Stimulated activated naive B cell treated with anti-CD40 and anti-IgM and Interleukin-4, amounts not matched to agents 10 μg/mL and 1 μg/mL and 100 μg/mL, for 72 hours (primary cell): ENCODE data around the gene UBTF.
"Not testable (repeated sequence)": the region's sequence is repeated elsewhere in the genome, so short reads cannot be mapped to it uniquely, and the experiment has no call there.

Experiments used
- ATAC-seq, 2 donors: fragments of 150-1000 bp; cut with Tn5 transposase; replicated peaks; 2 replicates each; pipeline ENCODE4 v1.10.0; 2021; ENCODE audit warnings: moderate library complexity in 1 of 2
- DNase-seq: peaks from one replicate; pipeline ENCODE4 v3.0.0; 2021
- H3K27ac Mint-ChIP-seq: one replicate; pipeline ENCODE4 v1.8.0; 2022; ENCODE audit warnings: mild to moderate bottlenecking, mixed read lengths
- H3K27me3 Mint-ChIP-seq, 2 donors: one replicate each; pipeline ENCODE4 v1.8.0; 2022; ENCODE audit warnings: mixed read lengths in 2 of 2
- H3K36me3 Mint-ChIP-seq, 2 donors: one replicate each; pipeline ENCODE4 v1.8.0; 2022; ENCODE audit warnings: mixed read lengths in 2 of 2, mild to moderate bottlenecking in 1 of 2
- H3K4me1 Mint-ChIP-seq, 2 donors: one replicate each; pipeline ENCODE4 v1.8.0; 2022; ENCODE audit warnings: mixed read lengths in 2 of 2, mild to moderate bottlenecking in 1 of 2
- H3K4me3 Mint-ChIP-seq, 2 donors: one replicate each; pipeline ENCODE4 v1.8.0; 2022; ENCODE audit warnings: mild to moderate bottlenecking in 2 of 2, mixed read lengths in 2 of 2, moderate library complexity in 1 of 2
- H3K9me3 Mint-ChIP-seq, 2 donors: one replicate each; pipeline ENCODE4 v1.8.0; 2022; ENCODE audit warnings: mixed read lengths in 2 of 2, mild to moderate bottlenecking in 1 of 2

Gene UBTF

DNA sequence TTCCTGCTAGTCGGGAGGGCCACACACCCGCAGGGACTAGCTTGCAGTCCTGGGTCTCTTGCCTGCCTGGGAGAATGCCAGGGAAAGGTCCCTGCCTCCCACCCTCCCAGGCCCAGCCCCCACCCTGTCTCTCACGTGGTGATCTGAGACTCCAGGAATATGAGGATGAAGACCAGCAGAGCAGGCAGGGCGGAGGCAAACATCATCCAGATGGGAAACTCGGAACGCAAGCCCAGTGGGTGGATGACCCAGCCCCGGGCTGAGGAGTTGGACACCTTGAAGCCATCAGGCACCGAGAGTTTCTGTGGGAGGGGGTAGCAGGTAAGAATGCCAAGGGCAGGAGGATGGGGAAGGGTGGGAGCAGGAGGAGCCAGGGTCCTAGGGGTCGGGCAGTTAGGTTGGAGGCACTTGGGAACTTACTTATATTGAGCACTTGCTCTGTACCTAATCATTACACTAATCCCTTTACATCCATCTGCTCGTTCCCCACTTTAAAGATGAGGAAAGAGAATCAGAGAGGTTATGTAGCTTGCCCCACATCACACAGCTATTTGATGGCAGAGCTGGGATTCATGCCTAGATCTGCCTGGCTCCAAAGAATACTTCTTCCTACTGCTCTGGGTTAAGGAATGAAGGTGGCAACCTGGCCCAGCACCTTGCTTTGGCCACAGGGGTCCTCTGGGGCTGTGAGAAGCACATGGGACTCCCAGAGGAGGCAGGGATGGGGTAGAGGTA lies 35.1 kb upstream of the UBTF start:
- no peak for ATAC-seq
- Mint-ChIP-seq H3K4me3 (no peak overlapping the region), H3K9me3 (no peaks in the 10 kb centered on the region)

DNA sequence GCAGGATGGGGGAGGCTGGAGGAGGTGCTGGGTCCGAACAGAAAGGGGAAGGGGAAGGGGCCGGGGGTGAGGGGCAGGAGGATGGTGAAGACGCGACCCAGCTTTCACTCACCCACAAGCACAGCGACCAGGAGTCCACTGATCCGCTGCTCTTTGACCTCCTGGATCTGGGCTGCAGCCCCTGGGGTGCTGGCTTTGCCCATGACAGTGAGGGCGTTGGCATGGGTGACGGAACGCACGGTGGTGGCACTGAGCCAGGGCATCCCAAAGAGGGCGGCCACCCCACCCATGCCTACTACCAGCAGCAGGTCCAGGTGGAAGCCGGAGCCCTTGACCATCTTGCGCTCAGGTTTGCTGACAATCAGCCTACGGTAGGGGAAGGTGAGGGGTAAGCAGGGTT lies 33.5 kb upstream of the UBTF start:
- Mint-ChIP-seq H3K27me3 (peaks cover 5 to 17% of the 10 kb centered on the region in 2 donors), H3K27ac (no peak overlapping the region), H3K4me1 (peaks cover 0 to 9% of the 10 kb centered on the region in 2 donors), H3K36me3 (no peaks in the 10 kb centered on the region), H3K4me3 (no peak overlapping the region), H3K9me3 (no peaks in the 10 kb centered on the region)
- ATAC-seq (no peak), DNase-seq (no peak)

More for the DNA sequence above, 35.1 kb upstream of the UBTF start:
- Mint-ChIP-seq H3K36me3 (no peaks in the 10 kb centered on the region), H3K27me3 (peaks cover 5 to 17% of the 10 kb centered on the region in 2 donors), H3K27ac (no peak overlapping the region), H3K4me1 (peaks cover 0 to 5% of the 10 kb centered on the region in 2 donors)
- DNase-seq: no peak

DNA sequence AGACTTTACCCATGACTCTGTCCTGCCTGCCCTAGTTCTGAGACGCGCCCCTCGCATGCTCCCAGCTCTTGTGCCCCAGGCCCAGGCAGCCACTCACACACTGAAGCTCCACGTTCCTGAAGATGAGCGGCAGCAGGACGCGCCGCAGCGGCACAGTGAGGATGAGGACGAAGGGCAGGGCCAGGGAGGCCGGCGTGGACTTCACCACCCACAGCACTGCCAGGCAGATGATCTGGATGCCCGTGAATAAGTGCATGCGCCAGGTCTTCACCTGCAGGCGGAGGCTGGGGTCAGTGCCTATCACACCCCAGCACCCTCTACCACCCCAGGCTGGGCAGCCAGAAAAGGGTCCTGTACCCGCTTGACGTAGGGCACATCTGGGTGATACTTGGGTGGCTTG lies 31.6 kb upstream of the UBTF start:
- Mint-ChIP-seq H3K36me3 (no peaks in the 10 kb centered on the region), H3K9me3 (no peaks in the 10 kb centered on the region), H3K27ac (no peak overlapping the region), H3K4me3 (no peak overlapping the region), H3K27me3 (peaks cover 4 to 17% of the 10 kb centered on the region in 2 donors), H3K4me1 (peaks cover 9 to 29% of the 10 kb centered on the region in 2 donors)
- ATAC-seq: no peak
- DNase-seq: no peak

DNA sequence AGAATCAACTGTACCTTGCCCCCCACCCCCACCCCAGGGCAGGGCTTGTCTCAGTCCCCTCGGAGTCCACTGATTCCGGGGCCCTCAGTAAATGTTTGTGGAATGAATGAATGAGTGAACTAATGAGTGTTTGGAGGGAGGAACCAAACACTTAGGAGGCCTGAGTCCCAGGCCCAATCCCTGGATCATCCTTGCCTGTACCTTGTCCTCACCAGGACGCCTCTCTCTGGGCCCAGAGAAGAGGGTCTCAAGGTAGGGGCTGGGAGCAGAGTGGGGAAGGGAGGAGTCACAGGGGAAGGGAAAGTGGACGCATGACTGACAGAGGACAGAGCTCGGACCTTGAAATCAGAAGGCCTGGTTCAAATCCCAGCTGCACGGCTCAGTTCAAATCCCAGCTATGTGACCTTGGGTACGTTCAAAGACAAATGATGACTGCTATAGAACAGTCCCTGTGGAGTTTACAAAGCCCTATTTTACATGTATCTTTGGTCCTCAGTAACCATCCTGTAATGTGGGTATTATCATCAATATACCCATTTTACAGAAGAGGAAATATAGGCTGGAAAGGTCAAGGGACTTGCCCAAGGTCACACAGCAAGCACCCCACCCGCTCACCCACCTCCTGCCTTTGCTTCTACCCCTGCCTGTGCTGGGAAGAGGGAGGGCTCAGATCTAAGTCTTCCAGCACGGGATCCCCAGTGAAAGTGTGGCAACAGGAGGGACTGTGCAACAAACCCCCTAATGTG lies 30.2 kb upstream of the UBTF start:
- Mint-ChIP-seq H3K4me1 (peaks cover 10 to 38% of the 10 kb centered on the region in 2 donors), H3K4me3 (no peak overlapping the region)
- no peak for ATAC-seq

GRCh38 chr17:44247876-44248736 lies 28.6 kb upstream of the UBTF start:
- no peak for ATAC-seq
- no peak overlapping the region for H3K4me3 Mint-ChIP-seq
- peaks cover 0 to 1% of the 10 kb centered on the region in 2 donors for H3K36me3 Mint-ChIP-seq
- H3K27me3 Mint-ChIP-seq: no peaks in the 10 kb centered on the region
- no peak for DNase-seq
- peak overlapping the region; percentile 9 for H3K27ac Mint-ChIP-seq
- H3K9me3 Mint-ChIP-seq: no peaks in the 10 kb centered on the region
- peaks cover 12 to 41% of the 10 kb centered on the region in 2 donors for H3K4me1 Mint-ChIP-seq

More for the DNA sequence above, 30.2 kb upstream of the UBTF start:
- no peaks in the 10 kb centered on the region for H3K9me3 Mint-ChIP-seq
- no peak for DNase-seq
- peak overlapping the region; percentile 20 for H3K27ac Mint-ChIP-seq
- peaks cover 0 to 5% of the 10 kb centered on the region in 2 donors for H3K27me3 Mint-ChIP-seq
- no peaks in the 10 kb centered on the region for H3K36me3 Mint-ChIP-seq

GRCh38 chr17:44247440-44247841 lies 28.0 kb upstream of the UBTF start:
- Mint-ChIP-seq H3K36me3 (peaks cover 0 to 3% of the 10 kb centered on the region in 2 donors), H3K27me3 (no peaks in the 10 kb centered on the region), H3K27ac (peak overlapping the region; percentile 75), H3K4me3 (no peak overlapping the region), H3K9me3 (no peaks in the 10 kb centered on the region), H3K4me1 (peaks cover 17 to 48% of the 10 kb centered on the region in 2 donors)
- DNase-seq: no peak
- no peak for ATAC-seq

GRCh38 chr17:44241106-44241624 lies 21.7 kb upstream of the UBTF start:
- Mint-ChIP-seq H3K27me3 (peaks cover 0 to 9% of the 10 kb centered on the region in 2 donors), H3K9me3 (no peaks in the 10 kb centered on the region), H3K27ac (no peak overlapping the region), H3K4me1 (peaks cover 11 to 20% of the 10 kb centered on the region in 2 donors), H3K4me3 (no peak overlapping the region), H3K36me3 (peaks cover 0 to 3% of the 10 kb centered on the region in 2 donors)
- DNase-seq (no peak), ATAC-seq (no peak)

DNA sequence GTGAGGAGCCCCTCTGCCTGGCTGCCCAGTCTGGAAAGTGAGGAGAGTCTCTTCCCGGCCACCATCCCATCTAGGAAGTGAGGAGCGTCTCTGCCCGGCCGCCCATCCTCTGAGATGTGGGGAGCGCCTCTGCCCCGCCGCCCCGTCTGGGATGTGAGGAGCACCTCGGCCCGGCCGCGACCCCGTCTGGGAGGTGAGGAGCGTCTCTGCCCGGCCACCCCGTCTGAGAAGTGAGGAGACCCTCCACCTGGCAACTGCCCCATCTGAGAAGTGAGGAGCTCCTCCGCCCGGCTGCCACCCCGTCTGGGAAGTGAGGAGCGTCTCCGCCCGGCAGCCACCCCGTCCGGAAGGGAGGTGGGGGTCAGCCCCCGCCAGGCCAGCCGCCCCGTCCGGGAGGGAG lies 18.4 kb upstream of the UBTF start:
- not testable (repeated sequence) for DNase-seq, H3K4me3 Mint-ChIP-seq, ATAC-seq, H3K9me3 Mint-ChIP-seq, H3K36me3 Mint-ChIP-seq, H3K27ac Mint-ChIP-seq
- Mint-ChIP-seq H3K4me1 (peaks cover 10 to 13% of the 10 kb centered on the region in 2 donors), H3K27me3 (peaks cover 0 to 17% of the 10 kb centered on the region in 2 donors)

DNA sequence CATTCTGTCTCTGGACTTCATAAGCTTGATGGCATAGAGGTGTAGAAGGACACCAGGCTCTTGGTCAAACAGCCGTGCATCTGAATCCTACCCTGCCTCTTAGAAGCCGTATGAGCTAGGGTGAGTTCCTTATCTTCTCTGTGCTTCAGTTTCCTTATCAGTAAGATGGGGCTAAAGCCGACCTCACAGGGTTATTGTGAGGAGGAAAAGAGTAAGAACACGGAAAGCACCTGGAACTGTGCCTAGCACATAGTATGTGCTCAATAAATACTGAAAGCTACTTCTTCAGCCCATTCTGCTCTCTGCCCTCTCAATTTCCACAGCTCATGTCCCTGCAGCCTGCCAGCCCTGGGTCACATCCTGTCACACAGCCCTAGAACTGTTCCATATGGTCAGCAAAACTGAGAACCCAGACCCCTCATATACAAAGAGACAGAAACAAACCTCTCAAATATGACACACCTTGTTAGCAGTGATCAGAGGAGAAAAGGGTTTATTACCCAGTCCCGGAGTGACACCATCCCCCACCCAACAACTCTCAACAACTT lies 17.0 kb upstream of the UBTF start:
- H3K27ac Mint-ChIP-seq: no peak overlapping the region
- peaks cover 7% of the 10 kb centered on the region in 2 donors for H3K4me1 Mint-ChIP-seq
- ATAC-seq: peak in 1 of 2 donors; percentile 68
- no peak for DNase-seq
- H3K36me3 Mint-ChIP-seq: no peaks in the 10 kb centered on the region
- no peak overlapping the region for H3K4me3 Mint-ChIP-seq
- no peaks in the 10 kb centered on the region for H3K9me3 Mint-ChIP-seq
- peaks cover 0 to 17% of the 10 kb centered on the region in 2 donors for H3K27me3 Mint-ChIP-seq

DNA sequence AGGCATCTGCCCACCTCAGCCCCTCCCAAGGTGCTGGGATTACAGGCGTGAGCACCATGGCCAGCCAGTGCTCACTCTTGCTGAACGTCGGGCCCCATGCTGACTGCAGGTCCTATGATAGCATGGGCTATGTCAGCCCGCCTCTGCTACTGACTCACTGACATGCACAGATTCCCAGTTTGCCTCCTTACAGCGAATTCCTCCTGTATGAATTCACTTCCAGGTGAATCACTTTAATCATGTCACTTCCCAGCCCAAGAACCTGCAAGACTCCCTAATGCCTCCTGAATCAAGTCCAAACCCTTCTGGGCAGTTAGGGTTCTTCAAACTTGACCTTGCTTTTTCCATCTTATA lies 16.1 kb upstream of the UBTF start:
- Mint-ChIP-seq H3K36me3 (no peaks in the 10 kb centered on the region), H3K4me1 (peaks cover 7% of the 10 kb centered on the region in 2 donors), H3K9me3 (no peaks in the 10 kb centered on the region), H3K4me3 (no peak overlapping the region), H3K27ac (no peak overlapping the region), H3K27me3 (peaks cover 0 to 17% of the 10 kb centered on the region in 2 donors)
- DNase-seq (no peak), ATAC-seq (no peak)

DNA sequence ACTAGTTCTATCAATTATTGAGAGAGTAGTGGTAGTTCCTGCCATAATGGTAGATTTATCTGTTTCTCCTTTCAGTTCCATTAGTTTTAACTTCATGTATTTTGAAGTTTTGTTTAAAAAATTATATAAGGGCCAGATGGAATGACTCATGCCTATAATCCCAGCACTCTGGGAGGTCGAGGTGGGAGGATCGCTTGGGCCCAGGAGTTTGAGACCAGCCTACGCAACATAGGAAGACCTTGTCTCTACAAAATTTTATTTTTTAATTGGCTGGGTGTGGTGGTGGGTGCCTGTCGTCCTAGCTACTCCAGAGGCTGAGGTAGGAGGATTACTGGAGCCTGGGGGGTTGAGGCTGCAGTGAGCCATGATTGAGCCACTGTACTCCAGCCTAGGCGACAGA lies 14.1 kb upstream of the UBTF start:
- H3K27ac Mint-ChIP-seq: no peak overlapping the region
- H3K36me3 Mint-ChIP-seq: no peaks in the 10 kb centered on the region
- H3K4me3 Mint-ChIP-seq: no peak overlapping the region
- no peak for DNase-seq
- peaks cover 0 to 17% of the 10 kb centered on the region in 2 donors for H3K27me3 Mint-ChIP-seq
- ATAC-seq: no peak
- H3K9me3 Mint-ChIP-seq: no peaks in the 10 kb centered on the region
- peaks cover 7% of the 10 kb centered on the region in 2 donors for H3K4me1 Mint-ChIP-seq

GRCh38 chr17:44232061-44232460 lies 12.6 kb upstream of the UBTF start:
- ATAC-seq: no peak
- DNase-seq: no peak
- Mint-ChIP-seq H3K4me3 (no peak overlapping the region), H3K27me3 (peaks cover 0 to 17% of the 10 kb centered on the region in 2 donors), H3K27ac (no peak overlapping the region), H3K4me1 (peaks cover 7% of the 10 kb centered on the region in 2 donors), H3K9me3 (no peaks in the 10 kb centered on the region), H3K36me3 (no peaks in the 10 kb centered on the region)

DNA sequence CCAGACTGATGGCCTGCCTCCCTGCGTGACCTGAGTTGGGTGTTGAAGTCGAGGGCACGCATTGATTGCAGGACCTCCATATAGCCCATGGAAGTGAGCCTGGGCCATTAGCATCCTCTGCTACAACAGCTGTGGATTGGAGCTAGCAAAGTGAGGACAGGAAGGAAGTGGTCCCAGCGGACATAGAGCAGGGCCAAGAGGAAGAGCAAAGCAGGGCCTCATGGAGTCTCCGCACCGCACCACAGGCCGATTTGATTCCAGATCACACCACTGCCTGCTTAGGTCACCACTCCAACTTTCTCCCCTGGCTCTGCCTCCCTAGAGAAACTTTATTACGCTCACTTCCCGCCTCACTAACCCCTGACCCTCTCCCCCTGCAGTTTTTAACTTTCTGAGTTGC lies 10.7 kb upstream of the UBTF start:
- DNase-seq: no peak
- Mint-ChIP-seq H3K4me1 (peaks cover 4 to 5% of the 10 kb centered on the region in 2 donors), H3K9me3 (no peaks in the 10 kb centered on the region), H3K27me3 (peaks cover 0 to 4% of the 10 kb centered on the region in 2 donors), H3K27ac (no peak overlapping the region), H3K36me3 (no peaks in the 10 kb centered on the region), H3K4me3 (no peak overlapping the region)
- no peak for ATAC-seq

DNA sequence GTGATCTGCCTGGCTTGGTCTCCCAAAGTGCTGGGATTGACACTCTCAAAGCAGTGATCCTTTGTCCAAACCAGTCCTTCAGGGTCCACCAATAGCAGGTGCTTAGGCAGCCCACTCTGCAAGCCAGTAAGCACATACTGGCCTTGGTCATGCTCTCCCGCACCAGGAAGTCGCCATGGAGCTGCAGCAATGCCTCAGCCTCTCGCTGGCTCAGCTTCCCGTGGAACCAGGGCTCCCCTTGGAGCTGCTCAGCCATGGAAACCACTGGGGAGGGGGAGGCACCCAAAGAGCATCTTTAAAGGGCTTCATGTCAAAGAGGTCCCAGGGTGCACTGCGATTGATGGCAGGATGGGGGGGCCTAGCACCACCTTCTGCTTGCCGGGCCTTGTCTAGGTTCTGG lies 9.6 kb upstream of the UBTF start:
- DNase-seq: no peak
- no peak overlapping the region for H3K27ac Mint-ChIP-seq
- no peaks in the 10 kb centered on the region for H3K9me3 Mint-ChIP-seq
- H3K4me1 Mint-ChIP-seq: no peaks in the 10 kb centered on the region
- H3K36me3 Mint-ChIP-seq: no peaks in the 10 kb centered on the region
- H3K4me3 Mint-ChIP-seq: no peak overlapping the region
- H3K27me3 Mint-ChIP-seq: no peaks in the 10 kb centered on the region
- ATAC-seq: no peak
